Mesendoderm (in vitro differentiated cells): ENCODE data around the gene CDH7.

Experiments used
- DNase-seq: peaks from one replicate; pipeline ENCODE4 v3.0.0; 2013
- H2AK5ac ChIP-seq: 2 replicates; pipeline ENCODE4 v1.6.1; 2013; ENCODE audit warnings: low read length, inconsistent platforms
- H2BK120ac ChIP-seq: 2 replicates; pipeline ENCODE4 v1.6.1; 2013; ENCODE audit warnings: low read depth, mild to moderate bottlenecking, low read length, moderate library complexity, mixed read lengths
- H2BK15ac ChIP-seq: replicated peaks from 2 replicates; pipeline ENCODE4 v1.6.1; 2013; ENCODE audit warnings: low read depth, mild to moderate bottlenecking, moderate library complexity
- H2BK5ac ChIP-seq: 2 replicates; pipeline ENCODE4 v1.6.1; 2013; ENCODE audit warnings: low read length, inconsistent platforms
- H3K18ac ChIP-seq: 2 replicates; pipeline ENCODE4 v1.6.1; 2013; ENCODE audit warnings: mild to moderate bottlenecking, low read length, mixed read lengths
- H3K23ac ChIP-seq: one replicate; pipeline ENCODE4 v1.6.1; 2013; ENCODE audit warnings: low read length
- H3K27ac ChIP-seq: 2 replicates; pipeline ENCODE4 v1.5.1; 2013; ENCODE audit warnings: low read depth, mild to moderate bottlenecking, inconsistent platforms, low read length, moderate library complexity
- H3K27me3 ChIP-seq: 2 replicates; pipeline ENCODE4 v1.6.1; 2013; ENCODE audit warnings: low read length, control low read depth, mild to moderate bottlenecking, inconsistent platforms; ENCODE audit not compliant: insufficient read depth, poor library complexity
- H3K36me3 ChIP-seq: 2 replicates; pipeline ENCODE4 v1.6.1; 2013; ENCODE audit warnings: low read length, inconsistent platforms; ENCODE audit not compliant: control insufficient read depth, insufficient read depth
- H3K4ac ChIP-seq: one replicate; pipeline ENCODE4 v1.6.1; 2013; ENCODE audit warnings: low read depth, mild to moderate bottlenecking, low read length, moderate library complexity
- H3K4me1 ChIP-seq: 2 replicates; pipeline ENCODE4 v1.6.1; 2013; ENCODE audit warnings: low read depth, low read length, inconsistent platforms; ENCODE audit not compliant: control insufficient read depth
- H3K4me2 ChIP-seq: 2 replicates; pipeline ENCODE4 v1.6.1; 2013; ENCODE audit warnings: low read length
- H3K4me3 ChIP-seq: 2 replicates; pipeline ENCODE4 v1.5.1; 2013; ENCODE audit warnings: mild to moderate bottlenecking, low read length
- H3K56ac ChIP-seq: one replicate; pipeline ENCODE4 v1.6.1; 2013; ENCODE audit warnings: low read length
- H3K79me1 ChIP-seq: 2 replicates; pipeline ENCODE4 v1.6.1; 2013; ENCODE audit warnings: low read length, inconsistent platforms
- H3K79me2 ChIP-seq: 2 replicates; pipeline ENCODE4 v1.6.1; 2013; ENCODE audit warnings: mild to moderate bottlenecking, low read length; ENCODE audit not compliant: control insufficient read depth, insufficient read depth
- H3K9ac ChIP-seq: 2 replicates; pipeline ENCODE4 v1.6.1; 2013; ENCODE audit warnings: low read length, inconsistent platforms
- H4K5ac ChIP-seq: one replicate; pipeline ENCODE4 v1.6.1; 2013; ENCODE audit warnings: low read length
- H4K8ac ChIP-seq: one replicate; pipeline ENCODE4 v1.6.1; 2013; ENCODE audit warnings: low read depth, mild to moderate bottlenecking, control low read depth, low read length, moderate library complexity
- WGBS: extraction: QIAGEN DNeasy Blood & Tissue Kit; methylation state at CpG from one replicate; pipeline ENCODE4 v1.1.7; 2013; ENCODE audit warnings: low lambda C conversion rate, missing lambda C conversion rate; ENCODE audit not compliant: insufficient coverage; ENCODE audit errors: extremely low coverage; 5-methylcytosine and 5-hydroxymethylcytosine counted together

Gene CDH7

GRCh38 chr18:65725251-65726050 lies 25.4 kb upstream of the CDH7 start:
- H3K9ac ChIP-seq, result no peak overlapping the region
- peak; percentile 71 for DNase-seq

GRCh38 chr18:65735155-65735554 lies 15.7 kb upstream of the CDH7 start:
- H2AK5ac ChIP-seq, result no peak overlapping the region
- no peak overlapping the region for H4K5ac ChIP-seq
- H3K27ac ChIP-seq, result no peak overlapping the region
- H4K8ac ChIP-seq, result no peak overlapping the region
- H2BK120ac ChIP-seq, result no peak overlapping the region
- no peak overlapping the region for H3K4me2 ChIP-seq
- no peak overlapping the region for H3K9ac ChIP-seq
- no peak for DNase-seq
- H3K27me3 ChIP-seq, result no peaks in the 10 kb centered on the region
- H3K4ac ChIP-seq, result no peak overlapping the region
- no peaks in the 10 kb centered on the region for H3K36me3 ChIP-seq
- H3K4me3 ChIP-seq, result no peak overlapping the region
- H3K4me1 ChIP-seq, result no peaks in the 10 kb centered on the region
- WGBS, result no CpG with 5 or more reads among the region's 3 CpGs
- no peak overlapping the region for H3K18ac ChIP-seq
- no peak overlapping the region for H2BK15ac ChIP-seq
- H3K79me1 ChIP-seq, result no peaks in the 10 kb centered on the region
- no peak overlapping the region for H3K23ac ChIP-seq
- no peaks in the 10 kb centered on the region for H3K79me2 ChIP-seq
- H3K56ac ChIP-seq, result no peak overlapping the region
- H2BK5ac ChIP-seq, result no peak overlapping the region

More at GRCh38 chr18:65725251-65726050, 25.4 kb upstream of the CDH7 start:
- Histone ChIP-seq H2BK120ac (no peak overlapping the region), H4K8ac (no peak overlapping the region), H3K4me2 (no peak overlapping the region), H3K4ac (no peak overlapping the region), H3K4me3 (no peak overlapping the region), H4K5ac (no peak overlapping the region), H3K4me1 (no peaks in the 10 kb centered on the region), H3K18ac (no peak overlapping the region), H3K56ac (no peak overlapping the region), H3K36me3 (no peaks in the 10 kb centered on the region), H3K23ac (no peak overlapping the region), H3K27me3 (no peaks in the 10 kb centered on the region), H3K79me1 (no peaks in the 10 kb centered on the region), H3K79me2 (no peaks in the 10 kb centered on the region), H2BK5ac (no peak overlapping the region), H2BK15ac (no peak overlapping the region), H3K27ac (no peak overlapping the region), H2AK5ac (no peak overlapping the region)
- WGBS, result no CpG with 5 or more reads among the region's 9 CpGs

GRCh38 chr18:65737471-65737955 lies 13.3 kb upstream of the CDH7 start:
- H2BK15ac ChIP-seq, result no peak overlapping the region
- no peak for DNase-seq
- H3K27me3 ChIP-seq, result no peaks in the 10 kb centered on the region
- H3K4ac ChIP-seq, result no peak overlapping the region
- no peak overlapping the region for H2BK120ac ChIP-seq
- H3K23ac ChIP-seq, result no peak overlapping the region
- no peaks in the 10 kb centered on the region for H3K36me3 ChIP-seq
- H3K56ac ChIP-seq, result no peak overlapping the region
- no peak overlapping the region for H4K5ac ChIP-seq
- H3K4me3 ChIP-seq, result no peak overlapping the region
- WGBS, result no CpG with 5 or more reads among the region's 2 CpGs
- no peaks in the 10 kb centered on the region for H3K79me1 ChIP-seq
- no peak overlapping the region for H3K9ac ChIP-seq
- H4K8ac ChIP-seq, result no peak overlapping the region
- no peaks in the 10 kb centered on the region for H3K4me1 ChIP-seq
- H3K27ac ChIP-seq, result no peak overlapping the region
- H3K18ac ChIP-seq, result no peak overlapping the region
- no peak overlapping the region for H2BK5ac ChIP-seq
- H2AK5ac ChIP-seq, result no peak overlapping the region
- H3K79me2 ChIP-seq, result no peaks in the 10 kb centered on the region
- H3K4me2 ChIP-seq, result no peak overlapping the region

- Histone ChIP-seq H3K79me1 (no peaks in the 10 kb centered on the region), H3K4me3 (no peak overlapping the region), H2BK120ac (no peak overlapping the region), H3K4me1 (no peaks in the 10 kb centered on the region), H3K9ac (no peak overlapping the region), H4K8ac (no peak overlapping the region), H4K5ac (no peak overlapping the region), H2BK15ac (no peak overlapping the region), H3K4me2 (no peak overlapping the region), H2AK5ac (no peak overlapping the region), H2BK5ac (no peak overlapping the region), H3K18ac (no peak overlapping the region), H3K56ac (no peak overlapping the region), H3K4ac (no peak overlapping the region), H3K79me2 (no peaks in the 10 kb centered on the region), H3K36me3 (no peaks in the 10 kb centered on the region), H3K27me3 (peaks cover 8% of the 10 kb centered on the region), H3K23ac (no peak overlapping the region), H3K27ac (no peak overlapping the region)
- DNase-seq, result no peak
- no CpG with 5 or more reads among the region's 3 CpGs for WGBS
These were observed 3.9 kb upstream of the CDH7 start for GRCh38 chr18:65746936-65747335.

GRCh38 chr18:65748321-65748720 lies 2.5 kb upstream of the CDH7 start:
- H2BK5ac ChIP-seq, result no peak overlapping the region

More at GRCh38 chr18:65748321-65748720, 2.5 kb upstream of the CDH7 start:
- no peak overlapping the region for H2BK15ac ChIP-seq
- no peak overlapping the region for H3K56ac ChIP-seq
- no peak for DNase-seq
- H3K79me2 ChIP-seq, result no peaks in the 10 kb centered on the region
- H3K79me1 ChIP-seq, result no peaks in the 10 kb centered on the region
- H3K9ac ChIP-seq, result no peak overlapping the region
- H3K23ac ChIP-seq, result no peak overlapping the region
- no peaks in the 10 kb centered on the region for H3K36me3 ChIP-seq
- no peaks in the 10 kb centered on the region for H3K4me1 ChIP-seq
- H2BK120ac ChIP-seq, result no peak overlapping the region
- H4K8ac ChIP-seq, result no peak overlapping the region
- H3K4me2 ChIP-seq, result no peak overlapping the region
- H3K27me3 ChIP-seq, result peaks cover 8% of the 10 kb centered on the region
- H4K5ac ChIP-seq, result no peak overlapping the region
- H2AK5ac ChIP-seq, result no peak overlapping the region
- no CpG with 5 or more reads among the region's 2 CpGs for WGBS
- H3K27ac ChIP-seq, result no peak overlapping the region
- no peak overlapping the region for H3K4ac ChIP-seq
- no peak overlapping the region for H3K18ac ChIP-seq
- no peak overlapping the region for H3K4me3 ChIP-seq
